ENCODE results near the gene MDFIC.

The MDFIC gene

DNA sequence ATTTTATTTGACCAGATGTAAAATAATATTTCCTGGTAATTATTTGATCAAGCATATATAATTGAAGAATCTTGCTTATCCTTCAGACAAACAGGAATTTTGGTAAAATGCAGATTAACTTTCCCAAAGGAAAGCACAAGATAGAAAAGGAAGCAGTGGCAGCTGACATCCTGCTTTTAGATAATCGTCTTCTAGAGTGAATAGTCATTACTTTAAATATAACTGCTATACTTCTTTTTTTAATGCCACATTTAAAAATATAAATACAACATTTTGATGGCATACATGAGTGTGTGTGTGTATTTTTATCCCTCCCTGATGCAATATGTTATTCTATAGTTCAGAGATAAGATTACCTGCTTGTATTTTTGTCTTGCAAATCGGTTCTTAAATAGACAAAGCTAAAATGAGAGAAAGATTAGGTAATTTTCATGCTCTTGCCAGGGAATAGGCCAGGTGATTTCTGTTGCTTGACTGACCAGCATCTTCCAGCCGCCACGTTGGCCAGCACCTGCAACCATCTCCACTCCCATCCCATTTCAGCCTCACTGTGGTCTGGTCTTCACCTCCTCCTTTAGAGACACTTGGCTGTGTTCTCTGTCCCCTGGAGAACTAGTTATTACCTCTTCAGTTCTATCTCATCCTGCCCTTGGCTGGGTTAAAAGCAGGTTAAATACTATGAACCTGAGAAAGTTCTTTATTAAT lies 58.1 kb downstream of the MDFIC start:
- H3K4me3 ChIP-seq (ENCODE audit: control insufficient read depth, low read depth, low read length), result no peak overlapping the region
- TF ChIP-seq, protein P1, sequence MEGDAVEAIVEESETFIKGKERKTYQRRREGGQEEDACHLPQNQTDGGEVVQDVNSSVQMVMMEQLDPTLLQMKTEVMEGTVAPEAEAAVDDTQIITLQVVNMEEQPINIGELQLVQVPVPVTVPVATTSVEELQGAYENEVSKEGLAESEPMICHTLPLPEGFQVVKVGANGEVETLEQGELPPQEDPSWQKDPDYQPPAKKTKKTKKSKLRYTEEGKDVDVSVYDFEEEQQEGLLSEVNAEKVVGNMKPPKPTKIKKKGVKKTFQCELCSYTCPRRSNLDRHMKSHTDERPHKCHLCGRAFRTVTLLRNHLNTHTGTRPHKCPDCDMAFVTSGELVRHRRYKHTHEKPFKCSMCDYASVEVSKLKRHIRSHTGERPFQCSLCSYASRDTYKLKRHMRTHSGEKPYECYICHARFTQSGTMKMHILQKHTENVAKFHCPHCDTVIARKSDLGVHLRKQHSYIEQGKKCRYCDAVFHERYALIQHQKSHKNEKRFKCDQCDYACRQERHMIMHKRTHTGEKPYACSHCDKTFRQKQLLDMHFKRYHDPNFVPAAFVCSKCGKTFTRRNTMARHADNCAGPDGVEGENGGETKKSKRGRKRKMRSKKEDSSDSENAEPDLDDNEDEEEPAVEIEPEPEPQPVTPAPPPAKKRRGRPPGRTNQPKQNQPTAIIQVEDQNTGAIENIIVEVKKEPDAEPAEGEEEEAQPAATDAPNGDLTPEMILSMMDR (IDR thresholded peaks at IDR 0.05; ENCODE audit: control insufficient read depth, insufficient read depth, low read depth, low read length, missing control alignments), result no peak
- no peak for DNase-seq (ENCODE audit: low read depth)

DNA sequence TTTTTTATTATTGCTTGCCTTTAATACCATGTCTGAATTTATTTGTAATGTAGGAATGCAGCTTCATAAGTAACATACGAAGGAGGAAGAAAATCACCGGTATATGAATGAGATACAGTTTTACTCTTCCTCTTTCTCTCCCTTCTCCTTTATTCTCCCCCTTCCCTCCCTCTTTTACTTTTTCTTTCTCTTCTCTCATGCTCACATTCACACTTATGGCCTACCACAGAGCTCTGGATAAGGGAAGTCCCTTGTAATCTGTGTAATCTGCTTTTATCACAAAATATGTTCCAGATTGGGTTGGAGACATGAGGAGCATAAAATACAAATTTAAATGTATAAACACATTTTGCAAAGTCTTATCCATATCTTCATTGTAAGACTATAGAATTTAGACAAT lies 59.4 kb downstream of the MDFIC start:
- TF ChIP-seq, protein P1 (IDR thresholded peaks at IDR 0.05; ENCODE audit: control insufficient read depth, insufficient read depth, low read depth, low read length, missing control alignments), result no peak
- H3K4me3 ChIP-seq (ENCODE audit: control insufficient read depth, low read depth, low read length), result no peak overlapping the region
- DNase-seq (ENCODE audit: low read depth), result no peak

DNA sequence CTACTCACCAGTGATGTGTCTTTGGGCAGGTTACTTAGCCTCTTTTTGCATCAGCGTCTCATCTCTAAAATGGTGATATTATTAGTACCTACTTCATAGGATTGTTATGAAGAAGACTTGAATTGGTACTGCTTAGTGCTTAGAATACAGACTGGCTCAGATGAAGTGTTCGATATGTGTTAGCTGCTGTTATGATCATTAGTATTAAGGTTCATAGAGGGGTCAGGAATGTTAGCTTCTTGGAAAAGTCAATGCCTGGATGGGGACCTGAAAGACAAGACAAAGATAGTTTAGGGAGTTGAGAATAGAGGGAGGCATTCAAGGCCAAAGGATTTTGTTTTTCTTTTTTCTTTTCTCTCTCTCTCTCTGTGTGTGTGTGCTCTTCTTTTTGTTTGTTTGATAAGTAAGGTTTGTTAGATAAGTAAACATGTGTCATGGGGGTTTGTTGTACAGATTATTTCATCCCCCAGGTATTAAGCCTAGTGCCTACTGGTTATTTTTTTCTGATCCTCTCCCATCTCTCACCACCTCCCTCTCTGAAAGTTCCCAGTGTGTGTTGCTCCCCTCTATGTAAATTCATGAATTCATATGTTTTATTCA lies 63.3 kb downstream of the MDFIC start:
- no peak overlapping the region for H3K4me3 ChIP-seq (ENCODE audit: control insufficient read depth, low read depth, low read length)
- DNase-seq (ENCODE audit: low read depth), result no peak
- TF ChIP-seq, protein P1 (IDR thresholded peaks at IDR 0.05; ENCODE audit: control insufficient read depth, insufficient read depth, low read depth, low read length, missing control alignments), result no peak

DNA sequence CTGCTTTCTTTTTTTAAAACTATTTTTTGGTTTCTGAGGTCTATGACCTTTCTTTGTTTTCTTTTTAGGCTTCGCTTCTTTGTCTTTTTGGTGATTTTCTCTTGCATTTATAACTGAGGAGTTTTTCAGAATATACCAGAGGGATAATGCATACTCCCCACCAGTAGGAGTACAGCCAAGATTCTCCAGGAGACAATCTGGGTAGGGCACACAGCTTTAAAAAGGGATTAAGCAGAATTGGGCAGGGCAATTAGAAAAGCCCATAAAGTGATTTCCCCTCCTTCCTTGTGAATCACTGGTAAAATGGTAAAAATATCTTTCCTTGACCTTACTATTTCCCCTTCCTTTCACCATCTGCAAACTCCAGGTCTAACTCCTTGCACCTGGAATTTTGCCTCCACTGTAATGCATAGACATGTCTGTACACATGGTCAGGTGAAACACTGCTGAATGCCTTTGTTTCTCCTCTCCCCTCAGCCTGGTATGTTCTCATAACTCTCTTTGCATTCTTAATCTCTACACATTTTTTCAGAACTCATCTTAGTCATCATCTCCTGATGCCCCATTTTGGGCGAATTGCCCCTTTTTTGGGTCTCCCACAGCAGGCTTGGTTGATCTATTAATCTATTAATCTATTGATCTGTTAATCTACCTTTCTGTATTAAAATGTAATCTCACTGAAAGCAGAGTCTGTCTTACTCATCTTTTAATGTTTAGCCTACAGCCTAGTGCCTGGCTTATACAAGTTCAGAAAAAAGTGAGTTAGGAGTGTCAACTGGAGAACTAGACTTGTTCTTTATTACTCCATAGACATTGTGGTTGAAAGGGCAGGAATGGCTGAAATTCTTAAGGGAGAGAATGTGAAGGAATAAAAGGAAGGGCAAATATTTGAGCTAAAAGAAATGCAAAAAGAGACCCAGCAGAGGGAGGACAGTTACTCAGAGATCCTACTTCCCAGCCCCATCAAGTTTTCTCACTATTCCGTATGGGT lies 64.6 kb downstream of the MDFIC start:
- H3K4me3 ChIP-seq (ENCODE audit: control insufficient read depth, low read depth, low read length), result no peak overlapping the region
- no peak for DNase-seq (ENCODE audit: low read depth)
- TF ChIP-seq, protein P1 (IDR thresholded peaks at IDR 0.05; ENCODE audit: control insufficient read depth, insufficient read depth, low read depth, low read length, missing control alignments), result no peak

DNA sequence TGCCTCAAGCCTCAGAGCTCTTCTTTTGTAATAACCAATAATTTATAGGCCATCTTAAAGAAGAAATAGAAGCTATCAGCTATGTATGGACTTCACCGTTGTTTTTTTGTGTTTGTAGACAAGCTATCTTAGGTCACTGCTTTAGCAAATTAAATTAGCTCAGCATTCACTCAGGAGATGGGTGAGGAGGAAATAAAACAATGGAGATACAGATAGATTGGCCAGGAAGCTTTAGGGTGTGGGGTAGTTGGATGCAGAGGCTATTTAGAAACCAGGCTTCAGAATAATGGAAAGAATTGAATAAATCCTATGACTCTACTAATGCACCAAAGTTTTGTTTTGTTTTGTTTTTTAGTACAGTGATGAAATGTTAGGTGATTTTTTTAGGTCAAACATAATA lies 66.1 kb downstream of the MDFIC start:
- TF ChIP-seq, protein P1 (IDR thresholded peaks at IDR 0.05; ENCODE audit: control insufficient read depth, insufficient read depth, low read depth, low read length, missing control alignments), result no peak
- H3K4me3 ChIP-seq (ENCODE audit: control insufficient read depth, low read depth, low read length), result no peak overlapping the region
- DNase-seq (ENCODE audit: low read depth), result no peak

DNA sequence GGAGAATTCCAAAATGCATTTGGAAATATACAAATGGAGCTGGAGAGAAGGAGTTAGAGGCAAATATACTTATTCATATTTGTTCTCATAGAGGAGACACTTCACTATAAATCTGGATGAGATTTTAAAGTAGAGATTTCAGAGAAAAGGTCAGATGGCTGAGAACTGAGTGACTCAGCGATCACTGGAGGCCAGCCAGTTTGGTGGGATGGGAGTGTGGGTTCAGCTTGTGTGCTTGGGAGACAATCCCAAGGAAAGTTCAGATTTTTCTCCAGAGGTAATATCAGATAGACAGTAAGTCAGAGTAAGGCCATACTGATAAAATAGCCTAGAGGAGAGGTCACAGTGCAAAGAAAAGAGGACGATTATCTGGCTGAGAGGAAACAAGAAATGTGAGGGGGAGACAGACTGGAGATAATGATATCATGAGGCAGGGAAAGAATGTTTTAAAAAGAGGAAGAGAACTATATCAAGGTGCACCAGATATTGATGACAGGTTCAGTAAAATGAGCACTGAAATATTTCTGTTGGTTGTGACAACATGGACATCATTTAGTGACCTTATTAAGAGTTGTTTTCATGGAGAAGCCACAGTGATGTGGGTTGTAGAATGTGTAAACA lies 67.0 kb downstream of the MDFIC start:
- DNase-seq (ENCODE audit: low read depth), result peak; percentile 20
- TF ChIP-seq, protein P1 (IDR thresholded peaks at IDR 0.05; ENCODE audit: control insufficient read depth, insufficient read depth, low read depth, low read length, missing control alignments), result no peak
- no peak overlapping the region for H3K4me3 ChIP-seq (ENCODE audit: control insufficient read depth, low read depth, low read length)
